SK-N-SH treated with all-trans-retinoic acid at 6 μM for 48 hours (cell line): ENCODE results near the gene FAM50A.

ENCODE experiments used
- BACH2 ChIP-seq: fragments of 250-450 bp; sonication (Bioruptor Pico); IDR thresholded peaks from 2 replicates; pipeline ENCODE4 v1.9.0; 2021; ENCODE audit warnings: mild to moderate bottlenecking, borderline replicate concordance
- CSDC2 ChIP-seq: fragments of 250-450 bp; sonication (Bioruptor Pico); IDR thresholded peaks from 2 replicates; pipeline ENCODE4 v1.5.0; 2020; ENCODE audit warnings: mild to moderate bottlenecking, moderate library complexity
- ESRRG ChIP-seq: fragments of 250-450 bp; sonication (Bioruptor Pico); IDR thresholded peaks from 2 replicates; pipeline ENCODE4 v1.6.1; 2021; ENCODE audit warnings: mild to moderate bottlenecking
- GLIS3 ChIP-seq: fragments of 250-450 bp; sonication (Bioruptor Pico); IDR thresholded peaks from 2 replicates; pipeline ENCODE4 v1.5.0; 2020; ENCODE audit warnings: mild to moderate bottlenecking, moderate library complexity
- ISL1 ChIP-seq: fragments of 250-450 bp; sonication (Bioruptor Pico); IDR thresholded peaks from 2 replicates; pipeline ENCODE4 v2.1.2; 2022; ENCODE audit warnings: mild to moderate bottlenecking, moderate library complexity
- OSR1 ChIP-seq: fragments of 250-450 bp; sonication (Bioruptor Pico); IDR thresholded peaks from 2 replicates; pipeline ENCODE4 v1.8.0; 2022; ENCODE audit warnings: moderate library complexity, mild to moderate bottlenecking, inconsistent platforms
- PPARA ChIP-seq: fragments of 250-450 bp; sonication (Bioruptor Pico); IDR thresholded peaks from 2 replicates; pipeline ENCODE4 v1.5.0; 2020; ENCODE audit warnings: mild to moderate bottlenecking, borderline replicate concordance
- RARB ChIP-seq: fragments of 250-450 bp; sonication (Bioruptor Pico); IDR thresholded peaks from 2 replicates; pipeline ENCODE4 v1.8.0; 2021; ENCODE audit warnings: mild to moderate bottlenecking, moderate library complexity
- TCF4 ChIP-seq: fragments of 250-450 bp; sonication (Bioruptor Pico); IDR thresholded peaks from 2 replicates; pipeline ENCODE4 v1.8.0; 2021; ENCODE audit warnings: mild to moderate bottlenecking, moderate library complexity, borderline replicate concordance
- ZC3H10 ChIP-seq: fragments of 250-450 bp; sonication (Bioruptor Pico); IDR thresholded peaks from 2 replicates; pipeline ENCODE4 v1.5.1; 2021; ENCODE audit warnings: mild to moderate bottlenecking, moderate library complexity
- ZFP30 ChIP-seq: fragments of 450-650 bp; formaldehyde crosslinking; IDR thresholded peaks from 2 replicates; pipeline ENCODE4 v1.5.0; 2022; ENCODE audit warnings: mild to moderate bottlenecking, moderate library complexity
- TF ChIP-seq, protein P1 (sequence below): fragments of 250-450 bp; sonication (Bioruptor Pico); IDR thresholded peaks from 2 replicates; pipeline ENCODE4 v1.8.0; 2021; ENCODE audit warnings: low read depth, mild to moderate bottlenecking, moderate library complexity, borderline replicate concordance
- TF ChIP-seq, protein P2 (sequence below): fragments of 250-450 bp; sonication (Bioruptor Pico); IDR thresholded peaks from 2 replicates; pipeline ENCODE4 v1.8.0; 2020; ENCODE audit warnings: mild to moderate bottlenecking, moderate library complexity, borderline replicate concordance

DNA sequence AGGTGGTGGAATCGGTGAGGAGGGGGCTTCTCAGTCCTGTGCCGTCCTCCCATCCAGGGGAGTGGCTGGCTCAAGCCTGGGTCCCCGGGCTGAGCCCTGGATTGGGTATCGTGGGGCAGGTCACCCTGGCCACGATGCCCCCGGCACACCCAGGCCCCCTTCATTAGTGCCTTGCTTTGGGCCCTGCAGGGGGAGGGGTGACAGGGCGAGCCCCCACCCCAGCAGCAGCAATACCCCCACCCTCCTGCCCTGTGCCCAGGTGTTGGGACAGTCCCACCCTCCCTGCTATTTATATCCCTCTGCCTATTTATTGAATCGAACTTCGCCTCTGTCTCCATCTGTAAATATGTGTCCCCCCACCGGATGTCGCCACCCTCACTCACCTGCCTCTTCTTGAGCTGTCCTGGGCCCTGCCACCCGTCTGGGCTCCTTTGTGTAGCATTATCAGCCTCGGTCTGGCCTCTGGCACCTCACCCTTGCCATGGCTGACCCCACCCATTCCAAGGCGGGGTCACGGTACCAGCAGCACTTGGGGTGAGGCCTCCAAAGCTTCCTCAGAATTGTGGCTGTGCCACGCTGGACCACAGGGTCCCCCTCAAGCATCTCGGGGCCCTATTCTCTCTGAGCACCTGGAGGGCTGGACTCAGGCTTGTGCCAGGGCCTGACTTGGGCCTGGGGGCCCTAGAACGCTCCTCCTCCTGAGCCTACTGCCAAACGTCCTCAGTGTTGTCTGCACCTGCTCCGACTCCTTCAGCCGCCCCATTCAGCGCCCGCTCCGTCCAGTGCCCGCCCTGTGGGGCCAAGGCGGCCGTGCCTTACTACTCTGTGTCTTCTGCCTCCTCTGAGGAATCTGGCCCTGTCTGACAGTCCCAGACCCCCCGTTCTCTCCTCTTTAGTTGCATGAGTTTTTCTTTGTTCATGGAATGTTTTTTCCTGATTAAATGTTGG is 29.0 kb downstream of the FAM50A start:
- TF ChIP-seq, protein P1, sequence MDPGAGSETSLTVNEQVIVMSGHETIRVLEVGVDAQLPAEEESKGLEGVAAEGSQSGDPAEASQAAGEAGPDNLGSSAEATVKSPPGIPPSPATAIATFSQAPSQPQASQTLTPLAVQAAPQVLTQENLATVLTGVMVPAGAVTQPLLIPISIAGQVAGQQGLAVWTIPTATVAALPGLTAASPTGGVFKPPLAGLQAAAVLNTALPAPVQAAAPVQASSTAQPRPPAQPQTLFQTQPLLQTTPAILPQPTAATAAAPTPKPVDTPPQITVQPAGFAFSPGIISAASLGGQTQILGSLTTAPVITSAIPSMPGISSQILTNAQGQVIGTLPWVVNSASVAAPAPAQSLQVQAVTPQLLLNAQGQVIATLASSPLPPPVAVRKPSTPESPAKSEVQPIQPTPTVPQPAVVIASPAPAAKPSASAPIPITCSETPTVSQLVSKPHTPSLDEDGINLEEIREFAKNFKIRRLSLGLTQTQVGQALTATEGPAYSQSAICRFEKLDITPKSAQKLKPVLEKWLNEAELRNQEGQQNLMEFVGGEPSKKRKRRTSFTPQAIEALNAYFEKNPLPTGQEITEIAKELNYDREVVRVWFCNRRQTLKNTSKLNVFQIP (CRISPR knock-in tag) = no peak
- no peak for TF ChIP-seq BACH2 (CRISPR knock-in tag)
- TF ChIP-seq TCF4 (CRISPR knock-in tag) = no peak
- no peak for TF ChIP-seq RARB (CRISPR knock-in tag)
- TF ChIP-seq, protein P2, sequence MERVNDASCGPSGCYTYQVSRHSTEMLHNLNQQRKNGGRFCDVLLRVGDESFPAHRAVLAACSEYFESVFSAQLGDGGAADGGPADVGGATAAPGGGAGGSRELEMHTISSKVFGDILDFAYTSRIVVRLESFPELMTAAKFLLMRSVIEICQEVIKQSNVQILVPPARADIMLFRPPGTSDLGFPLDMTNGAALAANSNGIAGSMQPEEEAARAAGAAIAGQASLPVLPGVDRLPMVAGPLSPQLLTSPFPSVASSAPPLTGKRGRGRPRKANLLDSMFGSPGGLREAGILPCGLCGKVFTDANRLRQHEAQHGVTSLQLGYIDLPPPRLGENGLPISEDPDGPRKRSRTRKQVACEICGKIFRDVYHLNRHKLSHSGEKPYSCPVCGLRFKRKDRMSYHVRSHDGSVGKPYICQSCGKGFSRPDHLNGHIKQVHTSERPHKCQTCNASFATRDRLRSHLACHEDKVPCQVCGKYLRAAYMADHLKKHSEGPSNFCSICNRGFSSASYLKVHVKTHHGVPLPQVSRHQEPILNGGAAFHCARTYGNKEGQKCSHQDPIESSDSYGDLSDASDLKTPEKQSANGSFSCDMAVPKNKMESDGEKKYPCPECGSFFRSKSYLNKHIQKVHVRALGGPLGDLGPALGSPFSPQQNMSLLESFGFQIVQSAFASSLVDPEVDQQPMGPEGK = no peak
- TF ChIP-seq ZFP30 (CRISPR knock-in tag) = no peak
- no peak for TF ChIP-seq CSDC2 (CRISPR knock-in tag)
- no peak for TF ChIP-seq ZC3H10
- no peak for TF ChIP-seq GLIS3 (CRISPR knock-in tag)
- TF ChIP-seq ESRRG (CRISPR knock-in tag) = no peak
- no peak for TF ChIP-seq PPARA (CRISPR knock-in tag)
- TF ChIP-seq OSR1 (CRISPR knock-in tag) = no peak
- TF ChIP-seq ISL1 (CRISPR knock-in tag) = no peak
